NCI-H1694 treated with DMSO at 0.1 percent for 48 hours (cell line): ENCODE data around the gene RAB18.
"Not testable (repeated sequence)": the region's sequence is repeated elsewhere in the genome, so short reads cannot be mapped to it uniquely, and the experiment has no call there.

Experiments used
- DNase-seq: peaks from one replicate; lab custom pipeline; 2025; lab: John Stamatoyannopoulos, UW

The RAB18 gene

DNA sequence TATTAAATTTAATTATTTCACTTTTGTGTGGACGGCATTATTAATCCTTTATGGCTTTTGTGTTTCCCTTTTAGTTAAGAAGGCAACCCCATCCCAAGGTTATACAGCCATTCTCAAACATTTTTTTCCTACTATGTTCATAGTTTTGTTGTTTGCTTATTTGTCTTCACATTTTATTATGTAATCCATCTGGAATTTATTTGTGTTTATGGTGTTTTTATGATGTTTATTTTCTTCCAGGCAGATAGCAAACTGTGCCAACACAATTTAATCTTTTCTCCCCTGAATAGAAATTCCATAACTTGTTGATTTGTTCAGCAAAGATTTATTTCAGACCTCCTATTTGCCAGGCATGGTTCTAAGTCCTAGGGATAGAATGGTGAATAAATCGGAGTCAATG lies 42.9 kb downstream of the RAB18 start:
- DNase-seq, result no peak

DNA sequence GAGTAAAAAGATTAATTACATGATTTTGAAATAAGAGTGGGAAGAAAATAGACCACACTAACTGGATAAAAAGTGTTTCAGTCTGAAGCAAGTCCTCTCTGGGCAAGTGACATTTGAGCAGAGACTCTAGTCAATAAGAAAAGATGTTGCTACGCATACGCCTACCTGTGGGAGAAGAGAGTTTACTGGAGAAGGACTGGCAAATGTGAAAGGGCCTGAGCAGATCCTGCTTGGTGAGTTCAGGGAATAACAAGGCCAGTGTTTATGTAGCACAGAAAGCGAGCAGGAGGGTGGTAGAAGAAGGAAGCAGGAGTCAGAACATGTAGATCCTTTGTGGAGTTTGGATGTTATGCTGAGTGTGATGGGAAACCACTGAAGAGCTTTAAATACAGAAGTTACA lies 43.4 kb downstream of the RAB18 start:
- no peak for DNase-seq

- no peak for DNase-seq
These were observed 46.7 kb downstream of the RAB18 start for GRCh38 chr10:27550823-27551222.

- peak; percentile 10 for DNase-seq
These were observed 54.5 kb downstream of the RAB18 start for GRCh38 chr10:27558612-27559020.

DNA sequence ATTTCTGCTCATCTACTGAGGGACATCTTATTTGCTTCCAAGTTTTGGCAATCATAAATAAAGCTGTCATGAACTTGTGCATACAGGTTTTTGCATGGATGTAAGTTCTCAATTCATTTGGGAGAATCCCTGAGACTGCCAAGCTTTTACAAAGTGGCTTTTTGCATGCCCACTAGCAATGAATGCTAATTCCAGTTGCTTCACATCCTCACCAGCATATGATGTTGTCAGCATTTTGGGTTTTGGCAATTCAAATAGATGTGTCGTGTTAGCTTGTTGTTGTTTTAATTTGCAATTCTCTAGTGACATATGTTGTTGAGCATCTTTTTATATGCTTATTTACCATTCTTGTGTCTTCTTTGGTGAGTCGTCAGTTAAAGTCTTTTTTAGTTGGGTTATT lies 57.2 kb downstream of the RAB18 start:
- no peak for DNase-seq

DNA sequence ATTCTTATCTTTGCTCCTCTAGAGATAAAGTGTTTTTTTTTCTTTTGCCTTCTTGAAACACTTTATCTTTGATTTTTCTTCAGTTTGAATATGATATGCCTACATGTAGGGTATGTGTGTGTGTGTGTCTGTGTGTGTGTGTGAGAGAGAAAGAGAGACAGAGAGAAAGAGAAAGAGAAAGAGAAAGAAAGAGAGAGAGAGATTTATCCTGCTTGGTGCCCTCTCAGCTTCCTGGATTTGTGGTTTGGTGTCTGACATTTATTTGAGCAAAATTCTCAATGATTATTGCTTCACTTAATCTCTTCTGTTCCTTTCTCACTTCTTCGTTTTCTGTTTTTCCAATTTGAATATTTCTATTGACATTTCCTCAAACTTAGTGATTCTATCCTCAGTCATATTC lies 60.3 kb downstream of the RAB18 start:
- DNase-seq, result no peak

DNA sequence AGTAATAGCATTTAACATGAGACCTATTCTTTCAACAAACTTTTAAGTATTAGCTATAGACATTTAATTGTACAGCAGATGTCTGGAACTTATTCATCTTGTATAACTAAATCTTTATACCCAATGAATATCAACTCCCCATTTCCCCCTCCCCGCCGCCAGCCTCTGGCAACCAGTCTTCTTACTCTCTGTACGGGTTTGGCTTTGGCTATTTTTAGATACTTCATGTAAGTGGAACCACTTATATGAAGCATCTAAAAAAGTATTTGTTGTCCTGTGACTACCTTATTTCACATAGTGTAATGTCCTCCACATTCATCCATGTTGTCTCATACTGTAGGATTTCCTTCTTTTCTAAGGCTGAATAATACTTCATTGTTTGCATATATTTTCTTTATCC lies 60.8 kb downstream of the RAB18 start:
- DNase-seq, result no peak

DNA sequence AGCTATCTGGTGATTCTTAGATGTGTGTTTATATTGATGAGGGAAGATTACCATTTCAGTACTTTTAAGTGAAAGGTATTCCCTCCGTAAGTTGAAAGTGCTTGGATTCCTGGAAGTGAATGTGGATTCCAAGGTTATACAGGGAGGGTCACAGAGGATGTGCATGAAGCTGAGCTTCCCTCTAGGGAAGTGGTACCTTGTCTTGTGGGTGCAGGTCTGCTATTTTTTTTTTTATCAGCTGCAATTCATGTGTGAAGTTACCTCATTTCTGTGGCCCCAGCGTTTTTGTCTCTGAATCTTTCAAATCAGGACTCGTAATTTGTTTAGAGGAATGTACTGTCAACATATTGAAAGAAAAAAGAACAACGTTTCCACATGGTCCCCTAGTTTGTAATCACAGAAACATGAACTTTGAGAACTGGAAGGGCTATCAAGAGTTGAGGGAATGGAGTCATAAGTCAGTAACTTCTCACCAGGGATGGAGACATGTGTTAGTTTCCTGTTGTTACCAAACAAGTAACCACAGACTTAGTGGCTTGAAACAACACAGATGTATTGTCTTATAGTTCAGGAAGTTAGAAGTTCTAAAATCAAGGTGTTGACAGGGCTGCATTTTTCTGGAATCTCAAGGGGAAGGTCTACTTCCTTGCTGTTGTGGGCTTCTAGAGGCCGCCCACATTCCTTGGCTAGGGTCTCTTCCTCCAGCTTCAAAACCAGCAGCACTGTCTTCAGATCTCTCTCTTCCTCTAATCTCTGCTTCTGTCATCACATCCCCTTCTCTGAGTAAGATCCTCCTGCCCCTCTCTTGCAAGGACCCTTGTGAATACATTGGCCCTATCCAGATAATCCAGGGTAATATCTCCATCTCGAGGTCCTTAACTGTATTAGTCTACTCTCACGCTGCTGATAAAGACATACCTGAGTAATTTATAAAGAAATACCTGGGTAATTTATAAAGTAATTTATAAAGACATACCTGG lies 64.4 kb downstream of the RAB18 start:
- no peak for DNase-seq

- no peak for DNase-seq
These were observed 65.8 kb downstream of the RAB18 start for GRCh38 chr10:27569946-27570345.

DNA sequence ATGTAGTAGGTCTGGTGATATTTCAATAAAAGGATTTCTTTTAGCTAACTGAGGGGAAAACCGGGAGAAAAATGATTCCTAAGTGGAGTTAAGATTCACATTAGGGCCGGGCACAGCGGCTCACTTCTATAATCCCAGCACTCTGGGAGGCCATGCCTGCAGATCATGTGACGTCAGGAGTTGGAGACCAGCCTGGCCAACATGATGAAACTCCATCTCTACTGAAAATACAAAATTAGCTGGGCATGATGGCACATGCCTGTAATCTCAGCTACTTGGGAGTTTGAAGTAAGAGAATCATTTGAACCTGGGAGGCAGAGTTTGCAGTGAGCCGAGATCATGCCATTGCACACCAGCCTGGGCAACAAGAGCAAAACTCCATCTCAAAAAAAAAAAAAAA lies 72.9 kb downstream of the RAB18 start:
- not testable (repeated sequence) for DNase-seq

GRCh38 chr10:27578316-27578715 lies 74.2 kb downstream of the RAB18 start:
- no peak for DNase-seq

DNA sequence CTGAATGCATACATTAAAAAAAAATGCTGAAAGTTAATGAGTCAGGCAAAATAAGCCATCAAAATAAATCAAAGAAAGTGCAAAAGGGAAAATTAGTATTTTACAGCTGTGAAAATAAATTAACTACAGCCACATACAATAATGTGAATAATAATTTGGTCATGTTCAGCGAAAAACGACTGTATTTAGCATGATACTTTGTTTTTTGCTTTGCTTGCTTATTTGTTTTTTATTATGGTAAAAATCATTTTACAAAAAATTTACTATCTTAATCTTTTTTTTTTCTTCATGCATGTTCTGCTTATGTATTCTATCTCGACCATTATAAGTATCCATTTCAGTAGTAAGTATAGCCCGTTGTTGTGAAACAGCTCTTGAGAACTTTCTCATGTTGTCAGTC lies 77.1 kb downstream of the RAB18 start:
- DNase-seq, result no peak

GRCh38 chr10:27584302-27584701 lies 80.2 kb downstream of the RAB18 start:
- DNase-seq, result no peak
